CD4-positive, alpha-beta T cell (primary cell): ENCODE data around the gene FHOD3. TPM values are rescaled to one million over a fixed set of nuclear protein-coding genes. Genes with fewer than 3 reads are reported as not detected.
"Not testable (repeated sequence)": the region's sequence is repeated elsewhere in the genome, so short reads cannot be mapped to it uniquely, and the experiment has no call there.

Experiments used
- ATAC-seq: fragments of 200-7000 bp; cut with Tn5 transposase; one replicate; pipeline ENCODE4 v1.10.0; 2022; ENCODE audit warnings: mild to moderate bottlenecking; ENCODE audit not compliant: poor library complexity
- CTCF ChIA-PET: fragments of 350-600 bp; sonication (Branson Sonifier 250); formaldehyde crosslinking; loops from one replicate; lab custom pipeline; 2021; ENCODE audit warnings: antibody characterized with exemption, inconsistent platforms; lab: Charles Lee
- POLR2A ChIA-PET: fragments of 350-600 bp; sonication (Branson Sonifier 250); formaldehyde crosslinking; loops from one replicate; lab custom pipeline; 2021; ENCODE audit warnings: antibody characterized with exemption, inconsistent platforms; lab: Charles Lee
- DNase-seq, 14 experiments: peaks; one replicate each; pipeline ENCODE4 v3.0.0-alpha.2; 2013 to 2020; ENCODE audit warnings: mixed read lengths in 2 of 14
- H3K27ac ChIP-seq, 2 donors: one replicate each; pipeline versions ENCODE4 v1.5.1 to v1.7.0; 2013; ENCODE audit warnings: low read length in 2 of 2, low read depth in 1 of 2, mild to moderate bottlenecking in 1 of 2
- H3K27me3 ChIP-seq, 2 experiments: 1 replicate in 1 of 2; 2 replicates in 1 of 2; pipeline versions ENCODE4 v1.6.1 to v1.7.0; 2013; ENCODE audit warnings: low read length in 2 of 2, control low read depth in 1 of 2, mild to moderate bottlenecking in 1 of 2, moderate library complexity in 1 of 2; ENCODE audit not compliant: insufficient read depth in 2 of 2, control insufficient read depth in 1 of 2
- H3K36me3 ChIP-seq: one replicate; pipeline ENCODE4 v1.6.1; 2013; ENCODE audit warnings: low read length, control low read depth; ENCODE audit not compliant: insufficient read depth
- H3K4me1 ChIP-seq: one replicate; pipeline ENCODE4 v1.6.1; 2013; ENCODE audit warnings: low read length, control low read depth; ENCODE audit not compliant: insufficient read depth
- H3K4me3 ChIP-seq: one replicate; pipeline ENCODE4 v1.5.1; 2013; ENCODE audit warnings: mild to moderate bottlenecking, low read length, moderate library complexity
- H3K9me3 ChIP-seq, 2 experiments: 1 replicate in 1 of 2; 2 replicates in 1 of 2; pipeline versions ENCODE4 v1.6.1 to v1.7.0; 2013; ENCODE audit warnings: low read length in 2 of 2, mild to moderate bottlenecking in 2 of 2, control low read depth in 1 of 2, moderate library complexity in 1 of 2; ENCODE audit not compliant: control insufficient read depth in 1 of 2, insufficient read depth in 1 of 2
- H3K27ac Mint-ChIP-seq: one replicate; pipeline ENCODE4 v1.8.0; 2020; ENCODE audit warnings: mixed read lengths
- H3K27me3 Mint-ChIP-seq: one replicate; pipeline ENCODE4 v1.8.0; 2021; ENCODE audit warnings: mixed read lengths
- H3K36me3 Mint-ChIP-seq: one replicate; pipeline ENCODE4 v1.8.0; 2021; ENCODE audit warnings: low read depth, mixed read lengths
- H3K4me1 Mint-ChIP-seq: one replicate; pipeline ENCODE4 v1.8.0; 2021; ENCODE audit warnings: low read depth, mixed read lengths
- H3K4me3 Mint-ChIP-seq: one replicate; pipeline ENCODE4 v1.8.0; 2020; ENCODE audit warnings: mild to moderate bottlenecking, mixed read lengths
- H3K9me3 Mint-ChIP-seq: one replicate; pipeline ENCODE4 v1.8.0; 2020; ENCODE audit warnings: mixed read lengths
- CTCF ChIP-seq: fragments of 200-600 bp; IDR thresholded peaks from one replicate; pipeline ENCODE4 v1.8.0; 2022; ENCODE audit warnings: antibody characterized with exemption, mild to moderate bottlenecking
- intact Hi-C, 2 experiments: fragments of 100-400 bp; cut with DNase I in 1 of 2; cut with micrococcal nuclease in 1 of 2; formaldehyde crosslinking; loops; one replicate each; pipeline versions ENCODE4 v1.15.1 to v1.9.0; 2023 to 2025; cut with DNase I, micrococcal nuclease
- total RNA-seq, 174 experiments: library from RNA in 2 of 174; stranded (reverse) in 2 of 174; gene quantifications; one replicate each; pipeline ENCODE4 v1.2.3 and lab custom pipeline; 2021 to 2026

FHOD3 gene
- total RNA-seq, 2 experiments from 2014 or later = not detected

GRCh38 chr18:36460854-36461253 is 163.3 kb downstream of the FHOD3 start:
- no peak overlapping the region for H3K4me3 Mint-ChIP-seq
- H3K9me3 Mint-ChIP-seq = no peaks in the 10 kb centered on the region
- H3K36me3 Mint-ChIP-seq = no peaks in the 10 kb centered on the region
- no peak for ATAC-seq
- TF ChIP-seq CTCF = no peak
- no peaks in the 10 kb centered on the region for H3K4me1 Mint-ChIP-seq
- DNase-seq = no peak
- Histone ChIP-seq H3K27me3 (peaks cover 0 to 2% of the 10 kb centered on the region in 2 experiments), H3K27ac (no peak overlapping the region), H3K9me3 (no peaks in the 10 kb centered on the region), H3K4me3 (no peak overlapping the region), H3K36me3 (no peaks in the 10 kb centered on the region), H3K4me1 (no peaks in the 10 kb centered on the region)
- no peak overlapping the region for H3K27ac Mint-ChIP-seq
- H3K27me3 Mint-ChIP-seq = no peaks in the 10 kb centered on the region
- ChIA-PET POLR2A (no interaction called here), CTCF (no interaction called here)
- intact Hi-C loops = no loop called here

- Mint-ChIP-seq H3K9me3 (no peaks in the 10 kb centered on the region), H3K27me3 (no peaks in the 10 kb centered on the region), H3K4me3 (no peak overlapping the region), H3K4me1 (no peaks in the 10 kb centered on the region), H3K27ac (no peak overlapping the region), H3K36me3 (no peaks in the 10 kb centered on the region)
- intact Hi-C loops = no loop called here
- Histone ChIP-seq H3K4me3 (no peak overlapping the region), H3K27me3 (peaks cover 0 to 2% of the 10 kb centered on the region in 2 experiments), H3K36me3 (no peaks in the 10 kb centered on the region), H3K27ac (no peak overlapping the region), H3K9me3 (no peaks in the 10 kb centered on the region), H3K4me1 (no peaks in the 10 kb centered on the region)
- ChIA-PET POLR2A (interaction anchor here (0.6 kb wide), 1 partner anchor 724 kb away, joined by 3 read pairs; no protein-coding TSS in a partner anchor), CTCF (interaction anchor here (1.1 kb wide), 1 partner anchor 10 kb away, joined by 3 read pairs; no protein-coding TSS in a partner anchor)
- ATAC-seq = no peak
- no peak for DNase-seq
- no peak for TF ChIP-seq CTCF
Measured at GRCh38 chr18:36461551-36461987, 164.1 kb downstream of the FHOD3 start.

GRCh38 chr18:36463516-36463915 is 166.0 kb downstream of the FHOD3 start:
- H3K27ac ChIP-seq, POLR2A ChIA-PET, intact Hi-C loops, H3K36me3 Mint-ChIP-seq, DNase-seq, H3K27ac Mint-ChIP-seq, H3K36me3 ChIP-seq, H3K4me3 ChIP-seq, H3K9me3 Mint-ChIP-seq, H3K27me3 ChIP-seq, H3K4me1 Mint-ChIP-seq, H3K4me3 Mint-ChIP-seq, H3K27me3 Mint-ChIP-seq, H3K9me3 ChIP-seq, ATAC-seq, H3K4me1 ChIP-seq, CTCF ChIA-PET: not testable (repeated sequence)

GRCh38 chr18:36464126-36464651 is 166.7 kb downstream of the FHOD3 start:
- CTCF ChIA-PET = no interaction called here
- no peak for DNase-seq
- Mint-ChIP-seq H3K4me1 (no peaks in the 10 kb centered on the region), H3K27ac (no peak overlapping the region), H3K36me3 (no peaks in the 10 kb centered on the region), H3K27me3 (peaks cover 6% of the 10 kb centered on the region), H3K4me3 (no peak overlapping the region), H3K9me3 (no peaks in the 10 kb centered on the region)
- no peaks in the 10 kb centered on the region for H3K4me1 ChIP-seq
- intact Hi-C loops = no loop called here
- H3K9me3 ChIP-seq = peaks cover 0 to under 1% of the 10 kb centered on the region in 2 experiments
- H3K27ac ChIP-seq = no peak overlapping the region
- H3K36me3 ChIP-seq = no peaks in the 10 kb centered on the region
- no peak for TF ChIP-seq CTCF
- no peak for ATAC-seq
- POLR2A ChIA-PET = interaction anchor here (0.6 kb wide), 1 partner anchor 58 kb away, joined by 3 read pairs; no protein-coding TSS in a partner anchor
- peaks cover 0 to 2% of the 10 kb centered on the region in 2 experiments for H3K27me3 ChIP-seq
- H3K4me3 ChIP-seq = no peak overlapping the region
